SU-DHL-6 (cell line): ENCODE results near the gene IL17REL.

ENCODE experiments used
- H2AFZ ChIP-seq: fragments of 200-600 bp; sonication (generic); 2 replicates; pipeline ENCODE4 v1.6.1; 2014; ENCODE audit warnings: low read depth, mild to moderate bottlenecking, moderate library complexity, mixed read lengths, antibody characterized with exemption, low read length; ENCODE audit not compliant: severe bottlenecking
- H3F3A ChIP-seq: fragments of 200-600 bp; shearing (Covaris generic); 2 replicates; pipeline ENCODE4 v1.6.0; 2016; ENCODE audit warnings: antibody characterized with exemption, mild to moderate bottlenecking; ENCODE audit not compliant: insufficient read depth
- H3K27ac ChIP-seq: fragments of 200-600 bp; sonication (generic); 2 replicates; pipeline ENCODE4 v1.5.1; 2016; ENCODE audit warnings: low read depth, mild to moderate bottlenecking, low read length, moderate library complexity, mixed read lengths
- H3K27me3 ChIP-seq: fragments of 200-600 bp; sonication (generic), shearing (Covaris generic); 2 replicates; pipeline ENCODE4 v1.6.0; 2014; ENCODE audit warnings: mild to moderate bottlenecking, low read length
- H3K36me3 ChIP-seq: fragments of 200-600 bp; sonication (generic); 2 replicates; pipeline ENCODE4 v1.6.1; 2014; ENCODE audit warnings: mild to moderate bottlenecking, low read length, mixed read lengths
- H3K4me2 ChIP-seq: fragments of 300-600, 200-600 bp; shearing (Covaris generic), sonication (generic); 2 replicates; pipeline ENCODE4 v1.6.0; 2014; ENCODE audit warnings: low read length, low read depth, mild to moderate bottlenecking; ENCODE audit not compliant: poor library complexity, severe bottlenecking
- H3K4me3 ChIP-seq: fragments of 200-600 bp; sonication (generic); 2 replicates; pipeline ENCODE4 v1.5.1; 2014; ENCODE audit warnings: antibody characterized with exemption, low read length, mild to moderate bottlenecking, mixed read lengths; ENCODE audit not compliant: insufficient read depth, poor library complexity, severe bottlenecking
- H3K79me2 ChIP-seq: fragments of 200-600 bp; sonication (generic); 2 replicates; pipeline ENCODE4 v1.6.1; 2014; ENCODE audit warnings: mild to moderate bottlenecking, low read length, moderate library complexity; ENCODE audit not compliant: insufficient read depth
- H3K9ac ChIP-seq: fragments of 200-600 bp; sonication (generic); 2 replicates; pipeline ENCODE4 v1.7.0; 2014; ENCODE audit warnings: mild to moderate bottlenecking, low read length
- H3K9me2 ChIP-seq: fragments of 200-600 bp; sonication (generic); replicated peaks from 2 replicates; pipeline ENCODE4 v1.6.1; 2014; ENCODE audit warnings: low read length; ENCODE audit not compliant: insufficient read depth
- H3K9me3 ChIP-seq: fragments of 200-600 bp; sonication (generic); 2 replicates; pipeline ENCODE4 v1.6.1; 2014; ENCODE audit warnings: low read length, mixed read lengths; ENCODE audit not compliant: insufficient read depth
- H4K20me1 ChIP-seq: fragments of 200-600 bp; sonication (generic); 2 replicates; pipeline ENCODE4 v1.6.1; 2014; ENCODE audit warnings: low read depth, mild to moderate bottlenecking, antibody characterized with exemption, low read length, moderate library complexity, mixed read lengths
- EZH2phosphoT487 ChIP-seq: fragments of 200-600 bp; sonication (generic), shearing (Covaris generic); conservative IDR thresholded peaks from 2 replicates; pipeline ENCODE4 v1.6.1; 2018; ENCODE audit warnings: mild to moderate bottlenecking, antibody characterized with exemption, low read length, moderate library complexity, mixed read lengths
- TF ChIP-seq, protein P1 (sequence below): fragments of 200-600 bp; sonication (generic); IDR thresholded peaks from one replicate; pipeline ENCODE4 v1.5.1; 2017; ENCODE audit warnings: antibody characterized with exemption, mild to moderate bottlenecking, low read length, moderate library complexity; ENCODE audit not compliant: insufficient read depth, poor library complexity, severe bottlenecking

IL17REL gene

DNA sequence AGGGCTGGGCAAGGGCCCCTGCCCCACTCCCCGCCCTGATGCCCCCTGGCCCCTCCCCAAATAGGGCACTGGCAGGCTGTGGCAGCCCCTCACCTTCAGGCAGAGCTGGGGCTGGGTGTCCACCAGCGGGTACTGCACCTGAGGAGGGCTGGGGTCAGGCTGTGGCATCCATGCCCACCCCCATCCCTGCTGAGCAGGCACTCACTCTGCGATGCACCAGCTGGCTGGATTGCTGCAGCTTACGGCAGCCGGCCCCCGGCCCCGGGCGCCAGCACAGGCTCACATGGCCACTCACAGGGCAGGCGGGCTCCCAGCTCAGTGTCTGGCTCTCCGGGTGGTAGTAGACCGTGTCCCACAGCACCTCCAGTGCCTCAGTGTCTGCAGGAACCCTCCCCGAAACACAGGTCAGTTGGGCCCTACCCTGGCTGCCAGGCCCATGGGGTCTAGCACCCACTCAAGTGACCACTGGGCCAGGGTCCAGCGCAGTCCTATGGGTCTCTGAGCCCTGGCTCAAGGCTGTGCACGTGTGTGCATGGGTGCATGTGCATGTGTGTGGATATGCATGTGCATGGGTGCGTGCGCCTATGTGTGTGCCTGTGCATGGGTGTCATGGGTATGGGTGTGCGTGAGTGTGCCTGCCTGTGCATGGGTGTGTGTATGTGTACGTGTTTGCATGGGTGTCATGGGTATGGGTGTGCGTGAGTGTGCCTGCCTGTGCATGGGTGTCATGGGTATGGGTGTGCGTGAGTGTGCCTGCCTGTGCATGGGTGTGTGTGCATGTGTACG is 14.4 kb downstream of the IL17REL start:
- TF ChIP-seq EZH2phosphoT487: no peak
- TF ChIP-seq, protein P1, sequence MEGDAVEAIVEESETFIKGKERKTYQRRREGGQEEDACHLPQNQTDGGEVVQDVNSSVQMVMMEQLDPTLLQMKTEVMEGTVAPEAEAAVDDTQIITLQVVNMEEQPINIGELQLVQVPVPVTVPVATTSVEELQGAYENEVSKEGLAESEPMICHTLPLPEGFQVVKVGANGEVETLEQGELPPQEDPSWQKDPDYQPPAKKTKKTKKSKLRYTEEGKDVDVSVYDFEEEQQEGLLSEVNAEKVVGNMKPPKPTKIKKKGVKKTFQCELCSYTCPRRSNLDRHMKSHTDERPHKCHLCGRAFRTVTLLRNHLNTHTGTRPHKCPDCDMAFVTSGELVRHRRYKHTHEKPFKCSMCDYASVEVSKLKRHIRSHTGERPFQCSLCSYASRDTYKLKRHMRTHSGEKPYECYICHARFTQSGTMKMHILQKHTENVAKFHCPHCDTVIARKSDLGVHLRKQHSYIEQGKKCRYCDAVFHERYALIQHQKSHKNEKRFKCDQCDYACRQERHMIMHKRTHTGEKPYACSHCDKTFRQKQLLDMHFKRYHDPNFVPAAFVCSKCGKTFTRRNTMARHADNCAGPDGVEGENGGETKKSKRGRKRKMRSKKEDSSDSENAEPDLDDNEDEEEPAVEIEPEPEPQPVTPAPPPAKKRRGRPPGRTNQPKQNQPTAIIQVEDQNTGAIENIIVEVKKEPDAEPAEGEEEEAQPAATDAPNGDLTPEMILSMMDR: no peak

DNA sequence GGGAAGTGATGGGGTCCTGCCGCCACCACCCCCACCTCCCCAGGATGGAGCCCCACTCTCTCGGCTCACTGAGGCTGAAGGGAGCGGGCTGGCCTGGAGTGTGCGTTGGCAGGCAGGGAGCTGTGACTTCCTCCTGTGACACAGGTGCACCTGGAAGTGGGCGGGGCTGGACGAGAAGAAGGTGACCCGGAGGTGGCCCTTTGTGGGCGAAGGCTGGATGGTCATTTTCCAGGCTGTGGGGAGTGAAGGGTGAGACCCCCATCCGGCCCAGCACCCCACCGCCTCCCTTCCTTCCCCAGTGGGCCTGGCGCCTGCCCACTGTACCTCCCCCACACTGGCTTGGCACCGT is 15.3 kb downstream of the IL17REL start:
- no peak overlapping the region for H3K4me2 ChIP-seq
- H3K36me3 ChIP-seq: no peaks in the 10 kb centered on the region
- H3K4me3 ChIP-seq: no peak overlapping the region
- no peaks in the 10 kb centered on the region for H3K9me3 ChIP-seq
- no peak overlapping the region for H3K27ac ChIP-seq
- no peaks in the 10 kb centered on the region for H3F3A ChIP-seq
- H3K79me2 ChIP-seq: no peaks in the 10 kb centered on the region
- no peaks in the 10 kb centered on the region for H3K27me3 ChIP-seq
- TF ChIP-seq EZH2phosphoT487: no peak
- TF ChIP-seq, protein P1: no peak
- H3K9ac ChIP-seq: no peak overlapping the region
- no peaks in the 10 kb centered on the region for H3K9me2 ChIP-seq
- no peaks in the 10 kb centered on the region for H4K20me1 ChIP-seq
- H2AFZ ChIP-seq: no peak overlapping the region

More for the DNA sequence above, 14.4 kb downstream of the IL17REL start:
- no peaks in the 10 kb centered on the region for H3K9me2 ChIP-seq
- H3K36me3 ChIP-seq: no peaks in the 10 kb centered on the region
- no peaks in the 10 kb centered on the region for H3F3A ChIP-seq
- H2AFZ ChIP-seq: no peak overlapping the region
- no peak overlapping the region for H3K4me3 ChIP-seq
- H3K9me3 ChIP-seq: no peaks in the 10 kb centered on the region
- H3K9ac ChIP-seq: no peak overlapping the region
- H4K20me1 ChIP-seq: no peaks in the 10 kb centered on the region
- H3K27ac ChIP-seq: no peak overlapping the region
- no peak overlapping the region for H3K4me2 ChIP-seq
- no peaks in the 10 kb centered on the region for H3K79me2 ChIP-seq
- H3K27me3 ChIP-seq: no peaks in the 10 kb centered on the region

DNA sequence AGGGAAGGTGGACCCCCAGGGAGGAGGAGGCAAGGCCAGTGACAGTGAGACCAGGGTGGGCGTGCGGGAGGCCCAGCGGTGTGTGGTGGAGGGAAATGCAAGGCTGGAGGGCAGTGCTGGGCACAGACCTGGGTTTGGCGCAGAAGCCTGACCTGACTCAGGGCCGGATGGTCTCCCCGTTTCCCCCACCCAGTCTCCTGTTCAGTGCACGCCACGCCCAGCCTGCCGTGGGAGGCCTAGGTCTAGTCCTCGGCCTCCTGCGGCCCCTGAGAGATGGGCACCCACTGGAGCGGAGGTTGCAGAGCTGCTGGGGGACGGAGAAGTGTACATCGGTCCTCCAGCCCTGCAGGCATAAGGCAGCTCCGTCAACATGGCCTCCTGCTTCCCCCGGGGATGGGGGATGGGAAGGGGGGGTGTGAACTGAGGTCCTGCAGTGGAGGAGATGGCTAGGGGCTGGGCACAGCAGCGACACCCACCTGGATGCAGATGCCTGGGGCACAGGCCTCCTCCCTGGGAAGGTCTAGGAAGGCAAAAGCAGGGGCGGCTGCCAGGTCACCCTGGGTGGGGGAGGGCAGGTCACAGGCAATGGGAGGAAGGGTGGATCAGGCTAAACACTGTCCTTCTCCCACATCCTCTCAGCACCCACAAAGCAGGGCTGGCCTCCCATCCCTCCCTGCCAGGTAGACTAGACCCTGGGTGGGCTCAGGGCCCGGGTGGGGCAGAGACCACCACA is 15.9 kb downstream of the IL17REL start:
- Histone ChIP-seq H3K27ac (no peak overlapping the region), H4K20me1 (no peaks in the 10 kb centered on the region), H3K79me2 (no peaks in the 10 kb centered on the region), H3K36me3 (no peaks in the 10 kb centered on the region), H2AFZ (no peak overlapping the region), H3K9me2 (no peaks in the 10 kb centered on the region), H3F3A (no peaks in the 10 kb centered on the region), H3K9me3 (no peaks in the 10 kb centered on the region), H3K4me3 (no peak overlapping the region), H3K9ac (no peak overlapping the region), H3K4me2 (no peak overlapping the region), H3K27me3 (no peaks in the 10 kb centered on the region)
- TF ChIP-seq, protein P1: no peak
- no peak for TF ChIP-seq EZH2phosphoT487
